Measurements from ENCODE around the gene BANF2.

GRCh38 chr20:17768271-17768670 lies 68.5 kb downstream of the BANF2 start:
- no peak for TF ChIP-seq ZNF274 (IDR thresholded peaks at IDR 0.05; ENCODE audit: low read depth, low read length)
- TF ChIP-seq ZBTB33 (IDR thresholded peaks at IDR 0.05; ENCODE audit: extremely low read depth, insufficient replicate concordance, low read length): no peak
- no peak for TF ChIP-seq ZFX (IDR thresholded peaks at IDR 0.05)
- TF ChIP-seq SRF (IDR thresholded peaks at IDR 0.05; ENCODE audit: low read depth): no peak
- TF ChIP-seq YY1 (IDR thresholded peaks at IDR 0.05; ENCODE audit: extremely low read depth, insufficient replicate concordance, low read depth, low read length): no peak
- TF ChIP-seq EZH2 (IDR thresholded peaks at IDR 0.05): no peak
- TF ChIP-seq EZH2phosphoT487 (IDR thresholded peaks at IDR 0.05; ENCODE audit: borderline replicate concordance): no peak
- no peak for TF ChIP-seq CTCF (IDR thresholded peaks at IDR 0.05 in 2 of 3, conservative IDR thresholded peaks at IDR 0.05 in 1 of 3; ENCODE audit: borderline replicate concordance in 1 of 3, insufficient read depth in 1 of 3, low read depth in 2 of 3, low read length in 2 of 3)
- no peak for TF ChIP-seq POLR2A (IDR thresholded peaks at IDR 0.05; ENCODE audit: borderline replicate concordance, extremely low read depth, insufficient read depth, insufficient read length)

Measured in HCT116 (cell line).